Measurements from ENCODE around the gene WDR20. TPM values are rescaled to one million over a fixed set of nuclear protein-coding genes. Genes with fewer than 3 reads are reported as not detected.
A peak's percentile ranks its signal among the peaks of the same experiment; 100 is the strongest.

Gene WDR20
- polyA plus RNA-seq, 1 of the 3 experiments (the other 2 are of a cell fraction), result 12.4 TPM

- WGBS (ENCODE audit: low lambda C conversion rate), result 65% methylated on average over 5 of the region's 6 CpGs
- Histone ChIP-seq H4K20me1 (ENCODE audit: insufficient read depth) (no peaks in the 10 kb centered on the region), H3K9me2 (no peaks in the 10 kb centered on the region), H3K4me1 (ENCODE audit: control insufficient read depth in 1 of 2, insufficient read depth in 2 of 2, low read depth in 1 of 2, low read length in 1 of 2) (peaks cover 5 to 9% of the 10 kb centered on the region in 2 experiments; a peak in 2 of 4 replicates), H3K27ac (ENCODE audit: low read depth in 2 of 2, low read length in 1 of 2) (no peak overlapping the region), H3K27me3 (ENCODE audit: insufficient read depth) (no peaks in the 10 kb centered on the region), H3F3A (replicated peaks; ENCODE audit: insufficient read depth) (no peaks in the 10 kb centered on the region), H2AFZ (ENCODE audit: low read depth) (no peak overlapping the region), H3K9me3 (no peaks in the 10 kb centered on the region), H3K4me2 (0 out of 2 replicates have a peak overlapping the region, but pooled peaks have one; percentile 4), H3K4me3 (ENCODE audit: low read depth in 2 of 2, low read length in 1 of 2) (no peak overlapping the region), H3K79me2 (ENCODE audit: insufficient read depth) (no peaks in the 10 kb centered on the region), H3K9ac (no peak overlapping the region), H3K36me3 (replicated peaks in 1 of 2; ENCODE audit: control insufficient read depth in 1 of 2, insufficient read depth in 2 of 2, low read length in 1 of 2) (no peaks in the 10 kb centered on the region)
- TF ChIP-seq TAF1 (IDR thresholded peaks at IDR 0.05; ENCODE audit: borderline replicate concordance, low read depth, low read length) (no peak), PBX3 (IDR thresholded peaks at IDR 0.05) (0 out of 2 replicates have a peak, but pooled peaks have one; percentile 14), FOSL2 (IDR thresholded peaks at IDR 0.05; ENCODE audit: borderline replicate concordance, low read depth) (peak; percentile 72), EZH2phosphoT487 (IDR thresholded peaks at IDR 0.05; ENCODE audit: borderline replicate concordance, low read depth) (no peak), JUND (IDR thresholded peaks at IDR 0.05) (0 out of 2 replicates have a peak, but pooled peaks have one; percentile 15)
- no peak for DNase-seq
- POLR2A ChIA-PET, result no interaction called here
- CTCF ChIA-PET, result interaction anchor here (0.6 to 6.9 kb wide), 26 partner anchors 8 to 325 kb away, joined by 3 to 65 read pairs (median 4); partner anchors contain the start of gene HSP90AA1
Observed at GRCh38 chr14:102095231-102095870, 44.3 kb upstream of the WDR20 start.

- H3K4me2 ChIP-seq, result peak overlapping the region; percentile 4; the same call in 1 of the 2 replicates
- ChIA-PET CTCF (interaction anchor here (0.6 to 6.9 kb wide), 43 partner anchors 9 to 389 kb away, joined by 3 to 65 read pairs (median 4); partner anchors contain the start of gene HSP90AA1), POLR2A (no interaction called here)
- H3K9me3 ChIP-seq, result no peaks in the 10 kb centered on the region
- no peaks in the 10 kb centered on the region for H3K27me3 ChIP-seq (ENCODE audit: insufficient read depth)
- TF ChIP-seq SIN3A (IDR thresholded peaks at IDR 0.05; ENCODE audit: borderline replicate concordance, low read depth, low read length) (0 out of 2 replicates have a peak, but pooled peaks have one; percentile 9), IRF3 (IDR thresholded peaks at IDR 0.05; ENCODE audit: low read depth, low read length) (no peak)
- DNase-seq, result peak; percentile 46
- no peaks in the 10 kb centered on the region for H3K36me3 ChIP-seq (replicated peaks in 1 of 2; ENCODE audit: control insufficient read depth in 1 of 2, insufficient read depth in 2 of 2, low read length in 1 of 2)
- H3K9ac ChIP-seq, result no peak overlapping the region
- no peaks in the 10 kb centered on the region for H3K79me2 ChIP-seq (ENCODE audit: insufficient read depth)
- no peaks in the 10 kb centered on the region for H3F3A ChIP-seq (replicated peaks; ENCODE audit: insufficient read depth)
- H3K4me1 ChIP-seq (ENCODE audit: control insufficient read depth in 1 of 2, insufficient read depth in 2 of 2, low read depth in 1 of 2, low read length in 1 of 2), result peaks cover 5 to 9% of the 10 kb centered on the region in 2 experiments; a peak in 2 of 4 replicates
- H3K9me2 ChIP-seq, result no peaks in the 10 kb centered on the region
- H2AFZ ChIP-seq (ENCODE audit: low read depth), result no peak overlapping the region
- H3K27ac ChIP-seq (ENCODE audit: low read depth in 2 of 2, low read length in 1 of 2), result no peak overlapping the region
- H3K4me3 ChIP-seq (ENCODE audit: low read depth in 2 of 2, low read length in 1 of 2), result peak overlapping the region in 1 of 2 experiments; percentile 4; a peak in 1 of 4 replicates
- 76% methylated on average over 8 of the region's 8 CpGs for WGBS (ENCODE audit: low lambda C conversion rate)
- H4K20me1 ChIP-seq (ENCODE audit: insufficient read depth), result no peaks in the 10 kb centered on the region
Observed at GRCh38 chr14:102095871-102096568, 43.7 kb upstream of the WDR20 start.
